DND-41 (cell line): Measurements from ENCODE around the gene FAM222B.

Experiments used
- ATAC-seq: fragments of 200-7000 bp; cut with Tn5 transposase; 3 replicates; pipeline ENCODE4 v1.9.1; 2021; ENCODE audit warnings: low read depth; ENCODE audit not compliant: insufficient read depth
- DNase-seq: peaks from one replicate; pipeline ENCODE4 v3.0.0-alpha.2; 2020
- H2AFZ ChIP-seq: 2 replicates; pipeline ENCODE4 v1.6.0; 2012; ENCODE audit warnings: low read depth, low read length
- H3K27ac ChIP-seq: 2 replicates; pipeline ENCODE4 v1.5.1; 2012; ENCODE audit warnings: low read length, inconsistent platforms
- H3K27me3 ChIP-seq: fragments of 200-600 bp; sonication (generic); 2 replicates; pipeline ENCODE4 v1.6.0; 2012; ENCODE audit warnings: low read length, mild to moderate bottlenecking, inconsistent platforms; ENCODE audit not compliant: insufficient read depth, poor library complexity
- H3K36me3 ChIP-seq: 2 replicates; pipeline ENCODE4 v1.5.1; 2012; ENCODE audit warnings: low read length, inconsistent platforms; ENCODE audit not compliant: insufficient read depth
- H3K4me1 ChIP-seq: 2 replicates; pipeline ENCODE4 v1.5.1; 2012; ENCODE audit warnings: mild to moderate bottlenecking, low read length; ENCODE audit not compliant: insufficient read depth
- H3K4me2 ChIP-seq: 2 replicates; pipeline ENCODE4 v1.6.0; 2012; ENCODE audit warnings: mild to moderate bottlenecking, moderate library complexity, low read length, inconsistent platforms; ENCODE audit not compliant: insufficient read depth
- H3K4me3 ChIP-seq, 2 experiments: fragments of 200-600 bp in 1 of 2; shearing (Covaris generic) in 1 of 2; 2 replicates each; pipeline ENCODE4 v1.5.1; 2012 to 2016; ENCODE audit warnings: inconsistent platforms in 2 of 2, low read length in 2 of 2, mild to moderate bottlenecking in 2 of 2, low read depth in 1 of 2, moderate library complexity in 1 of 2
- H3K79me2 ChIP-seq: 2 replicates; pipeline ENCODE4 v1.6.0; 2012; ENCODE audit warnings: low read length, inconsistent platforms; ENCODE audit not compliant: insufficient read depth
- H3K9ac ChIP-seq: 2 replicates; pipeline ENCODE4 v1.6.0; 2012; ENCODE audit warnings: low read depth, mild to moderate bottlenecking, inconsistent platforms, low read length, moderate library complexity
- H3K9me3 ChIP-seq: 2 replicates; pipeline ENCODE4 v1.5.1; 2012; ENCODE audit warnings: low read length, moderate library complexity, mild to moderate bottlenecking, inconsistent platforms; ENCODE audit not compliant: insufficient read depth, severe bottlenecking
- H4K20me1 ChIP-seq: 2 replicates; pipeline ENCODE4 v1.6.0; 2012; ENCODE audit warnings: low read length; ENCODE audit not compliant: insufficient read depth
- EZH2 ChIP-seq: IDR thresholded peaks from 3 replicates; pipeline ENCODE4 v1.6.1; 2012; ENCODE audit warnings: borderline replicate concordance, low read depth, mild to moderate bottlenecking, moderate library complexity, low read length, inconsistent platforms; ENCODE audit not compliant: severe bottlenecking
- TF ChIP-seq, protein P1 (sequence below): IDR thresholded peaks from 2 replicates; pipeline ENCODE4 v1.5.1; 2012; ENCODE audit warnings: borderline replicate concordance, low read length, moderate library complexity, mild to moderate bottlenecking; ENCODE audit not compliant: poor library complexity, severe bottlenecking; ENCODE audit errors: extremely low read depth

Gene FAM222B

DNA sequence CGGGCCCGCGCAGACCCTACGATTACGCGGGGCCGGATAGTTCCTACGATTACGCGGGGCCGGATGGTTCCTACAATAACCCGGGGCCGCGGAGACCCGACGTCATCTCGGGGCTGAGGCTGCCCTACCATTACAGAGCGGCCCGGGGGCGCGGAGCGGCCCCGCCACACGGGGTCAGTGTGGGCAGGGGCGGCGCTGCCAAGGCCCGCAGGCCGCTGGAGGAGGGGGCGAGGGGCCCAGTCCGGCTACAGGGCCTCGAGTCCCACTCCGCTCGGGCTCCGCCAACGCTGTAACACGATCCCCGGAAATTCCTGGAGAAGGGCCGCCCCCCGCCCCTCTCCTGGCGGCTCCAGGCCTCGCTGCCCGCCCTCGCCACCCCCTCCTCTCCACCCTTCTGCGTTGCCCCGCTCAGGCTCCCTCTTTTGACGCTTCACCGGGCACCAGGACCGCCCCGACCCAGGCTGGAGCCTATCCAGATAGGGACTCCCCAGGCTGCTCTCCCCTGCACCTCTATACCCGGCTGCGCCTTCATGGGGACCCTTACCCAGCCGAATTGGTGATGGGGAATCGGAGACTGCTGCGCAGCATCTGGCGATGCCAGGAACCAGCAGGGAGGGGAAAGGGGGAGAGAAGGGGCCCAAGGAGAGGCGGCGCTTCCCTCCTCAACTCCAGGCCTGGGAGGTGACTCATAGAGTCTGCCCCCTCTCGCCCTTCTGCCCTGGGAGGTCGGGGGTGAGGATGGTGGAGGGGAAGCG is 124.8 kb downstream of the FAM222B start, which contains the start of gene RAB34:
Gene RAB34, minus strand, starts transcription at position 291 of the 755 bp plus-strand sequence. CDS start 602 bp downstream, outside the sequence.
- ATAC-seq (no peak), DNase-seq (no peak)
- H3K9ac ChIP-seq, result peak within 1 kb of the TSS; percentile 95
- peak within 1 kb of the TSS in 1 of 2 experiments; percentile 91; a peak in 1 of 4 replicates for H3K4me3 ChIP-seq
- no peaks in the 10 kb centered on the region for H3K9me3 ChIP-seq
- no peaks in the 10 kb centered on the region for H3K27me3 ChIP-seq
- 0 out of 2 replicates have a peak within 1 kb of the TSS, but pooled peaks have one; percentile 25 for H3K27ac ChIP-seq
- TF ChIP-seq EZH2, result no peak
- TF ChIP-seq, protein P1, sequence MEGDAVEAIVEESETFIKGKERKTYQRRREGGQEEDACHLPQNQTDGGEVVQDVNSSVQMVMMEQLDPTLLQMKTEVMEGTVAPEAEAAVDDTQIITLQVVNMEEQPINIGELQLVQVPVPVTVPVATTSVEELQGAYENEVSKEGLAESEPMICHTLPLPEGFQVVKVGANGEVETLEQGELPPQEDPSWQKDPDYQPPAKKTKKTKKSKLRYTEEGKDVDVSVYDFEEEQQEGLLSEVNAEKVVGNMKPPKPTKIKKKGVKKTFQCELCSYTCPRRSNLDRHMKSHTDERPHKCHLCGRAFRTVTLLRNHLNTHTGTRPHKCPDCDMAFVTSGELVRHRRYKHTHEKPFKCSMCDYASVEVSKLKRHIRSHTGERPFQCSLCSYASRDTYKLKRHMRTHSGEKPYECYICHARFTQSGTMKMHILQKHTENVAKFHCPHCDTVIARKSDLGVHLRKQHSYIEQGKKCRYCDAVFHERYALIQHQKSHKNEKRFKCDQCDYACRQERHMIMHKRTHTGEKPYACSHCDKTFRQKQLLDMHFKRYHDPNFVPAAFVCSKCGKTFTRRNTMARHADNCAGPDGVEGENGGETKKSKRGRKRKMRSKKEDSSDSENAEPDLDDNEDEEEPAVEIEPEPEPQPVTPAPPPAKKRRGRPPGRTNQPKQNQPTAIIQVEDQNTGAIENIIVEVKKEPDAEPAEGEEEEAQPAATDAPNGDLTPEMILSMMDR, result no peak
- peaks cover 29% of the 10 kb centered on the region for H3K36me3 ChIP-seq
- peaks cover 26% of the 10 kb centered on the region for H4K20me1 ChIP-seq
- H3K4me1 ChIP-seq, result peaks cover 39% of the 10 kb centered on the region
- H3K4me2 ChIP-seq, result peak within 1 kb of the TSS; percentile 71; the same call in 1 of the 2 replicates
- no peak within 1 kb of the TSS; the same call in 1 of the 2 replicates for H2AFZ ChIP-seq
- peaks cover 39% of the 10 kb centered on the region for H3K79me2 ChIP-seq

- no peak overlapping the region for H3K4me2 ChIP-seq
- peaks cover 18% of the 10 kb centered on the region for H4K20me1 ChIP-seq
- H3K4me1 ChIP-seq, result peaks cover 39% of the 10 kb centered on the region
- H3K36me3 ChIP-seq, result peaks cover 21% of the 10 kb centered on the region
- no peak overlapping the region for H3K4me3 ChIP-seq
- no peak overlapping the region for H3K9ac ChIP-seq
- H2AFZ ChIP-seq, result no peak overlapping the region
- H3K27ac ChIP-seq, result no peak overlapping the region
- DNase-seq (no peak), ATAC-seq (no peak)
- H3K79me2 ChIP-seq, result peaks cover 31% of the 10 kb centered on the region
- TF ChIP-seq EZH2, result no peak
- TF ChIP-seq, protein P1, result no peak
- H3K9me3 ChIP-seq, result no peaks in the 10 kb centered on the region
- H3K27me3 ChIP-seq, result no peaks in the 10 kb centered on the region
Observed at GRCh38 chr17:28716740-28717577, 125.6 kb downstream of the FAM222B start.

- no peaks in the 10 kb centered on the region for H3K27me3 ChIP-seq
- H3K4me2 ChIP-seq, result no peak overlapping the region
- H4K20me1 ChIP-seq, result peaks cover 2% of the 10 kb centered on the region
- no peak overlapping the region for H3K9ac ChIP-seq
- no peak overlapping the region for H3K4me3 ChIP-seq
- peaks cover 20% of the 10 kb centered on the region for H3K79me2 ChIP-seq
- no peaks in the 10 kb centered on the region for H3K9me3 ChIP-seq
- TF ChIP-seq, protein P1, result no peak
- TF ChIP-seq EZH2, result no peak
- peaks cover 37% of the 10 kb centered on the region for H3K4me1 ChIP-seq
- H3K27ac ChIP-seq, result no peak overlapping the region
- DNase-seq, result no peak
- no peak for ATAC-seq
- peaks cover 4% of the 10 kb centered on the region for H3K36me3 ChIP-seq
- no peak overlapping the region for H2AFZ ChIP-seq
Observed at GRCh38 chr17:28715217-28715616, 127.4 kb downstream of the FAM222B start.
